GM13976 (cell line): Measurements from ENCODE around the gene PRKCH.
"Not testable (repeated sequence)": the region's sequence is repeated elsewhere in the genome, so short reads cannot be mapped to it uniquely, and the experiment has no call there.

Experiments used
- DNase-seq: peaks from one replicate; pipeline ENCODE4 v3.0.0; 2012; ENCODE audit warnings: low spot score
- CTCF ChIP-seq: IDR thresholded peaks from 2 replicates; pipeline ENCODE4 v1.5.1; 2012; ENCODE audit warnings: borderline replicate concordance, mild to moderate bottlenecking; ENCODE audit not compliant: insufficient read depth; ENCODE audit errors: extremely low read depth, missing control alignments, control extremely low read depth
- in situ Hi-C: fragments of 300-500 bp; cut with MboI; formaldehyde crosslinking; loops from one replicate; pipeline ENCODE4 v1.12.0; 2022; ENCODE audit warnings: low sequenced_read_pairs, mixed read lengths, inconsistent platforms; ENCODE audit not compliant: unreplicated experiment

The PRKCH gene

GRCh38 chr14:61524211-61524806 is 202.9 kb downstream of the PRKCH start:
- no peak for DNase-seq
- TF ChIP-seq CTCF: no peak
- in situ Hi-C loops: no loop called here

- DNase-seq: no peak
- in situ Hi-C loops: no loop called here
- no peak for TF ChIP-seq CTCF
Measured at GRCh38 chr14:61524936-61525292, 203.5 kb downstream of the PRKCH start.

GRCh38 chr14:61525293-61526011 is 204.1 kb downstream of the PRKCH start:
- in situ Hi-C loops: no loop called here
- TF ChIP-seq CTCF: no peak
- peak; percentile 29 for DNase-seq

GRCh38 chr14:61526405-61527312 is 205.3 kb downstream of the PRKCH start:
- TF ChIP-seq CTCF: no peak
- DNase-seq: no peak
- in situ Hi-C loops: no loop called here

- TF ChIP-seq CTCF: no peak
- in situ Hi-C loops: no loop called here
- no peak for DNase-seq
Measured at GRCh38 chr14:61527325-61528100, 206.1 kb downstream of the PRKCH start.

GRCh38 chr14:61528591-61529021 is 207.2 kb downstream of the PRKCH start:
- no peak for TF ChIP-seq CTCF
- in situ Hi-C loops: no loop called here
- no peak for DNase-seq

GRCh38 chr14:61529360-61529759 is 208.0 kb downstream of the PRKCH start:
- in situ Hi-C loops, DNase-seq: not testable (repeated sequence)
